ENCODE results near the gene HRH1. TPM values are rescaled to one million over a fixed set of nuclear protein-coding genes. Genes with fewer than 3 reads are reported as not detected.

HRH1 gene
- total RNA-seq, 4 donors from 2014 or later, result 1.8 to 16.3 (median 6.3) TPM

GRCh38 chr3:11143476-11143875 lies 10.8 kb upstream of the HRH1 start:
- H3K4me1 ChIP-seq, result no peaks in the 10 kb centered on the region
- H3K27ac ChIP-seq, result no peak overlapping the region
- H3K4me3 ChIP-seq, result no peak overlapping the region
- DNase-seq, result no peak
- TF ChIP-seq CTCF (IDR thresholded peaks at IDR 0.05) (no peak), POLR2A (IDR thresholded peaks at IDR 0.05) (no peak)
- H3K27me3 ChIP-seq, result no peaks in the 10 kb centered on the region
- intact Hi-C loops (cut with DNase I; ENCODE audit: low total_unique reads), result no loop called here
- no peaks in the 10 kb centered on the region for H3K36me3 ChIP-seq
- no peaks in the 10 kb centered on the region for H3K9me3 ChIP-seq

- intact Hi-C loops (cut with DNase I; ENCODE audit: low total_unique reads), result no loop called here
- Histone ChIP-seq H3K4me1 (no peaks in the 10 kb centered on the region), H3K36me3 (no peaks in the 10 kb centered on the region), H3K27ac (no peak overlapping the region), H3K27me3 (no peaks in the 10 kb centered on the region), H3K9me3 (no peaks in the 10 kb centered on the region), H3K4me3 (no peak overlapping the region)
- no peak for TF ChIP-seq CTCF (IDR thresholded peaks at IDR 0.05)
- no peak for TF ChIP-seq POLR2A (IDR thresholded peaks at IDR 0.05)
- DNase-seq, result no peak
Measured at GRCh38 chr3:11144996-11145395, 9.3 kb upstream of the HRH1 start.

GRCh38 chr3:11145888-11146287 lies 8.4 kb upstream of the HRH1 start:
- Histone ChIP-seq H3K9me3 (no peaks in the 10 kb centered on the region), H3K27me3 (no peaks in the 10 kb centered on the region), H3K27ac (no peak overlapping the region), H3K4me1 (no peaks in the 10 kb centered on the region), H3K36me3 (no peaks in the 10 kb centered on the region), H3K4me3 (no peak overlapping the region)
- intact Hi-C loops (cut with DNase I; ENCODE audit: low total_unique reads), result no loop called here
- TF ChIP-seq POLR2A (IDR thresholded peaks at IDR 0.05) (no peak), CTCF (IDR thresholded peaks at IDR 0.05) (no peak)
- no peak for DNase-seq

- no peak for TF ChIP-seq CTCF (IDR thresholded peaks at IDR 0.05)
- Histone ChIP-seq H3K9me3 (no peaks in the 10 kb centered on the region), H3K4me3 (no peak overlapping the region), H3K27ac (no peak overlapping the region), H3K27me3 (no peaks in the 10 kb centered on the region), H3K4me1 (no peaks in the 10 kb centered on the region), H3K36me3 (no peaks in the 10 kb centered on the region)
- DNase-seq, result no peak
- intact Hi-C loops (cut with DNase I; ENCODE audit: low total_unique reads), result no loop called here
Measured at GRCh38 chr3:11146773-11147660, 7.3 kb upstream of the HRH1 start.

GRCh38 chr3:11150256-11150655 lies 4.0 kb upstream of the HRH1 start:
- H3K4me3 ChIP-seq, result no peak overlapping the region
- no peak for DNase-seq
- H3K27me3 ChIP-seq, result no peaks in the 10 kb centered on the region
- H3K36me3 ChIP-seq, result no peaks in the 10 kb centered on the region
- intact Hi-C loops (cut with DNase I; ENCODE audit: low total_unique reads), result no loop called here
- no peak overlapping the region for H3K27ac ChIP-seq
- TF ChIP-seq CTCF (IDR thresholded peaks at IDR 0.05), result no peak
- no peaks in the 10 kb centered on the region for H3K9me3 ChIP-seq
- no peaks in the 10 kb centered on the region for H3K4me1 ChIP-seq

Data from uterus (tissue), 4 donors.